ENCODE measurements around the gene POF1B. TPM values are rescaled to one million over a fixed set of nuclear protein-coding genes. Genes with fewer than 3 reads are reported as not detected.

POF1B gene
- polyA plus RNA-seq, 1 donor (not counting 4 experiments of a cell fraction or from before 2014, with no cell fraction given), result 11.9 TPM

DNA sequence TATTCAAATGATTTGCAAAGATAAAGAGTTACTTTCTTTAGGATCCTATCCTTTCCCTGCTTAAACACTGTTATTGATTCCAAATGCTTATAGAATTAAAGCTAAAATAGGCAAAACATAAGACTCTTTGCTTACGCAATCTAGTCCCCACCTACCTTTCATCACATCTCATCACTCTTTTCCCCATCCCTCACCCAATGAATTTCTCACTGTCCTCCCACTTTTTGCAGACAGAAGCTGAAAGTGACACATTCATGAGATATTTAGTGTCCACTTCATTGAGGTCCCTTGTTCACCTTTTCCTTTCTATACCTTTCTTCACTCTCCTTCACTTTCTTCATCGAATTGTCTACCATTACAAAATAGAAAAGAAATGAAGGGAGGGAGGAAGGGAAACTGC, 136.3 kb downstream of the POF1B start:
- DNase-seq (ENCODE audit: low read depth, low spot score) (no peak), FAIRE-seq (no peak)
- H3K4me3 ChIP-seq (ENCODE audit: control insufficient read depth in 2 of 3, extremely low read depth in 1 of 3, insufficient read depth in 2 of 3, low read depth in 1 of 3, low read length in 3 of 3), result peak overlapping the region in 1 of 3 experiments; percentile 80
- no peaks in the 10 kb centered on the region for H3K36me3 ChIP-seq (ENCODE audit: control insufficient read depth in 2 of 2, extremely low read depth in 1 of 2, insufficient read depth in 2 of 2, low read length in 2 of 2)
- no peaks in the 10 kb centered on the region for H4K20me1 ChIP-seq (ENCODE audit: control insufficient read depth, extremely low read depth, insufficient read depth, low read length)
- TF ChIP-seq, protein P1, sequence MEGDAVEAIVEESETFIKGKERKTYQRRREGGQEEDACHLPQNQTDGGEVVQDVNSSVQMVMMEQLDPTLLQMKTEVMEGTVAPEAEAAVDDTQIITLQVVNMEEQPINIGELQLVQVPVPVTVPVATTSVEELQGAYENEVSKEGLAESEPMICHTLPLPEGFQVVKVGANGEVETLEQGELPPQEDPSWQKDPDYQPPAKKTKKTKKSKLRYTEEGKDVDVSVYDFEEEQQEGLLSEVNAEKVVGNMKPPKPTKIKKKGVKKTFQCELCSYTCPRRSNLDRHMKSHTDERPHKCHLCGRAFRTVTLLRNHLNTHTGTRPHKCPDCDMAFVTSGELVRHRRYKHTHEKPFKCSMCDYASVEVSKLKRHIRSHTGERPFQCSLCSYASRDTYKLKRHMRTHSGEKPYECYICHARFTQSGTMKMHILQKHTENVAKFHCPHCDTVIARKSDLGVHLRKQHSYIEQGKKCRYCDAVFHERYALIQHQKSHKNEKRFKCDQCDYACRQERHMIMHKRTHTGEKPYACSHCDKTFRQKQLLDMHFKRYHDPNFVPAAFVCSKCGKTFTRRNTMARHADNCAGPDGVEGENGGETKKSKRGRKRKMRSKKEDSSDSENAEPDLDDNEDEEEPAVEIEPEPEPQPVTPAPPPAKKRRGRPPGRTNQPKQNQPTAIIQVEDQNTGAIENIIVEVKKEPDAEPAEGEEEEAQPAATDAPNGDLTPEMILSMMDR (optimal IDR thresholded peaks at IDR 0.05 in 1 of 3, IDR thresholded peaks at IDR 0.05 in 1 of 3, conservative IDR thresholded peaks at IDR 0.05 in 1 of 3; ENCODE audit: extremely low read depth in 1 of 3, insufficient read depth in 2 of 3, low read length in 3 of 3), result no peak
- TF ChIP-seq EZH2 (IDR thresholded peaks at IDR 0.05; ENCODE audit: low read length), result no peak
- H3K9me1 ChIP-seq (ENCODE audit: control insufficient read depth, extremely low read depth, insufficient read depth, low read length), result no peaks in the 10 kb centered on the region
- dilution Hi-C loops (cut with MboI; ENCODE audit: extremely low pct_ligation_motif_present, low sequenced_read_pairs), result no loop called here
- H3K4me1 ChIP-seq (ENCODE audit: control insufficient read depth, extremely low read depth, insufficient read depth, low read length), result no peaks in the 10 kb centered on the region
- H3K9ac ChIP-seq (ENCODE audit: control insufficient read depth, extremely low read depth, insufficient read depth, low read length), result no peak overlapping the region
- H3K4me2 ChIP-seq (ENCODE audit: control insufficient read depth, extremely low read depth, insufficient read depth, low read depth, low read length), result peak overlapping the region; percentile 76
- no peaks in the 10 kb centered on the region for H3K27me3 ChIP-seq (ENCODE audit: control insufficient read depth, extremely low read depth, insufficient read depth, low read length)
- H3K27ac ChIP-seq (ENCODE audit: control insufficient read depth, insufficient read depth, low read length), result no peak overlapping the region
- H3K79me2 ChIP-seq (ENCODE audit: control insufficient read depth, insufficient read depth, low read length), result no peaks in the 10 kb centered on the region
- no peaks in the 10 kb centered on the region for H3K9me3 ChIP-seq (ENCODE audit: control insufficient read depth, low read depth, low read length)
- peak overlapping the region; percentile 33 for H2AFZ ChIP-seq (ENCODE audit: control insufficient read depth, low read length)

Other genes with a start within 250 kb of the POF1B start
- 0.18 to 0.52 TPM (median 0.30 TPM) in 3 replicates for gene SATL1, start 135.9 kb downstream of the POF1B start, polyA plus RNA-seq
- 0.92 to 2.9 TPM (median 2.4 TPM) in 3 replicates for gene ZNF711, start 135.7 kb downstream of the POF1B start, polyA plus RNA-seq

Data from keratinocyte (primary cell).